ENCODE results near the gene COL17A1. TPM values are rescaled to one million over a fixed set of nuclear protein-coding genes. Genes with fewer than 3 reads are reported as not detected.

The COL17A1 gene
- total RNA-seq, 1 donor from 2014 or later: 0.03 TPM

DNA sequence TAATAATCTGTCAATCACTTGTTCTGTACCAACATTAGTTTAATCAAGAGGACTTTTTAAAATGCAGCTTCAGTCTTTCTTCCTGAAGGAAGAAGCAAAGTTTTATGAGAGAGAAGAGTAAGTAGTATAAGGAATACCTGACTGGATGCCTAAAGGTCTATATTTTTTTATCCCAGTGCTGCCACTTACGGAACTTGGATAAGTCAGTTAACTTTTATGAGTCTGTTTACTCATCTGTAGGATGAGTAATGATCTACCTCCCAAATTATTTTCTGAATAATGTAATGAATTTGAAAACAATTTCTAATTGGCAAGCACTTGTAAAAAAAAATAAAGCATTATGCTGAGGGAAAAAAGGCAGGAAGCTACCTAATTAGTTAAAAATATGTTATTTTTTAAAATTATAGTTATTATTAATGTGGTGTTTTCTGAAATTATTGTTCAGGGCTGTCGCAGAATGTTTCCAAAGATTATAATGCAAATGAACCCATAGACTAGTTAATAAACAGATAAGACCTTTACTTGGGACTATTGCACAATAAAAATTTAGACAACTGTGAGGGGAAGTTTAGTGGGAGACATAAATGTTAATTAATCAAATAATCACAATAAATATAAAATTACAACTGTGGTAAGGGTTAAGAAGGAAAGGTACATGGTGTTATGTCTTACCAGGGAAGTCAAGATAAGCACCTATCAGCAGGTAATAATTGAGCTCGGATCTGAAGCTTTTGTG lies 94.1 kb downstream of the COL17A1 start:
- DNase-seq (ENCODE audit: low read depth): no peak

DNA sequence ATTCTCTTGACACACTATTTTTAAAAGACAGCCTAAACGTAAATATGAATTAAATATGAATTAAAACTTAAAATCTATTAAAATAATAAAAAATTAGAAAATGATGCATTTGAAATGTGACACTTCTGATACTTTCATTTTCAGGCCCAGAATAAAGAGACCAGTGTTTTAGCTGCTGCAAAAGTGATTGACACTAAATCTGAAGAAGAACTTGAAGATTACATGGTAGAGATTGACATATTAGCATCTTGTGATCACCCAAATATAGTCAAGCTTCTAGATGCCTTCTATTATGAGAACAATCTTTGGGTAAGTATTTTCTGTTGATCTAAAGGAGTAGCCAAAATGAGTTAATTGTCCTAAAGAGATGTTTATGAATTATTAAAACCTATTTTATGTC lies 95.1 kb downstream of the COL17A1 start:
- DNase-seq (ENCODE audit: low read depth): no peak

DNA sequence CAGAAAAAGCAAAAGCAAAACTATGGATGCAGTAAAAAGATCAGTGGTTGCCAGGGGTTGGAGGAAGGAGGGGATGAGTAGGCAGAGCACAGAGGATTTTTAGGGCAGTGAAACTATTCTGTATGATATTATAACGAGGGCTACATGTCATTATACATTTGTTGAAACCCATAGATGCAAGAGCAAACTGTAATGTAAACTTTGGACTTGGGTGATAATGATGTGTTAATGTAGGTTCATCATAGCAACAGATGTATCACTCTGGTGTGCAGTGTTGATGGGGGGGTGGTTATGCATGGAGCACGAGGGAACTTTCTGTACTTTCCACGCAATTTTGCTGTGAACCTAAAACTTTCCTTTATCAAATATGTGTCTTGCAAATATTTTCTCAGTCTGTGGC lies 95.6 kb downstream of the COL17A1 start:
- DNase-seq (ENCODE audit: low read depth): no peak

DNA sequence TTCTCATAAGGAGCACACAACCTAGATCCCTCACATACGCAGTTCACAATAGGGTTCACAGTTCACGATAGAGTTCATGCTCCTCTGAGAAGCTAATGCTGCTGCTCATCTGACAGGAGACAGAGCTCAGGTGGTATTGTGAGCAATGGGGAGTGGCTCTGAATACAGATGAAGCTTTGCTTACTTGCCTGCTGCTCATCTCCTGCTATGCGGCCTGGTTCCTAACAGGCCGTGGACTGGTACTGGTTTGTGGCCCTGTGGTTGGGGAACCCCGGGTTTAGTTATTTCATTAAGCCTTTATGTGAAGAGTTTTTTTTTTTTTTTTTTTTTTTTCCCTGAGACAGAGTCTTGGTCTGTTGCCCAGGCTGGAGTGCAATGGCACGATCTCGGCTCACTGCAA lies 99.3 kb downstream of the COL17A1 start:
- DNase-seq (ENCODE audit: low read depth): no peak

DNA sequence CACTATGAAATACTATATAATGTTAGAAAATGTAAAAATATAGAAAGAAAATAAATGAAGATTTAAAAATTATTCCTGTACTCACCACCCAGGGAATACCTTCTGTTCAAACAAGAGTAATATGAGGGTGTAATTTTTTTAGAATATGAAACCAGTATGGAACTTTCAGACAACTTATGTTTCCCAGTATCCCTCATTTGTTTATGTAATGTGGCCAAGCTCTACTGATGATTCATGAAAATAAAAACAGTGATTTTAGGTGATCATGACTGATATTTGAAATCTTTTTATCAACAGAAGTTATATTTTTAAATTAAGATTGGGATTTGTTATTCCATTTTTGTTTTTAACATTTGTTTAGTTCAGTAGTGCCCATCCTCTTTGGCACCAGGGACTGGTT lies 100.0 kb downstream of the COL17A1 start:
- DNase-seq (ENCODE audit: low read depth): no peak

DNA sequence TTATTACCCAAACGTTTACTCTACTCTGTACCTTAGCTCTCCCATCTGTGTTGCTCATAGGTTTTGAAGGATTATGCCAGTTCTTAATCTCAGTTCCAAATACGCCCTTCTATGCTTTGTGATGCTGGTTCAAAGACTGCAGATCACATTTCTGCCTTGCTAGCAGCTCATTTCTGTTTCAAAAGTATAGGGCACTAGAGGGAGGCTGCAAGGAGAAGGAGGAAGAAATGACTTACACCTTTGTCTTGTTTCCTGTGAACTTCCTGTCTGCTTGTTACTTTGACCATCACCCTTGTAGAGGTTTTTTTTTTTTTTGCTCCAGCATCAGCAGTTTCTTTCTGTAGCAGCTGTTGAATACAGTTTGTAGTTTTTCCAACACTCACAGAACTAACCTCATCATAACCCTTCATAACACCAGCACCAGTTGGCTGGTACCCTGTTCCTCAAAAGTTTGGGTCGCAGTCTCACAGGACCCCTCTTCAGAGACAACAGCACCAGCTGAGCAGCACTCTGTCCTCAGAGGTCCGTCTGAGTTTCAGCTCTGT lies 102.2 kb downstream of the COL17A1 start:
- DNase-seq (ENCODE audit: low read depth): peak; percentile 33

DNA sequence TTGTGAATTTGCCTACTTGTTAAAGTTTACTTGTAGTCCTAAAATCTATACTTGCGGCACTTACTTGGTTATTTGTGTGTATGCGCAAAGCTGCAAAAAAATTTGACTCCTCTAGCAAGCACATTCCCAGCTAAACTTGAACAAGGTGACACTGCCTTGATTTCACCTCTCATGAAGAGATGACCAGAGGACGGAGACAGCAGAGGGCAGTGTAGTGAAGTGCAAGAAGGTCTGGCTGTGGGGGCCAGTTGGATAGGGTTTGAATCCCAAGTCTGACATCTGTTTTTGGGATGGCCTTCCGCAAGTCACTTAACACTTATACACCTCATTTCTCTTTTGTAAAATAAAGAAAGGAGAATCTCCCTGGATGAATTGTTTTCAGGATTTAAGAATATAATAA lies 103.0 kb downstream of the COL17A1 start:
- no peak for DNase-seq (ENCODE audit: low read depth)

MicroRNA genes within 50 kb of the gene (microRNA counts, 767-probe panel; counts per million panel counts)
- not detected for microRNA hsa-miR-936

Small RNAs within 50 kb of the gene (microRNA-seq; reads per million reads assigned to microRNA genes)
- not detected for gene MIR936

Other genes with a start within 250 kb of the COL17A1 start
- gene SH3PXD2A, start 230.3 kb downstream of the COL17A1 start, total RNA-seq: 38.8 and 48.5 TPM in 2 replicates
- 51.2 and 77.2 TPM in 2 replicates for gene STN1, start 167.7 kb downstream of the COL17A1 start, total RNA-seq
- gene SLK, start 118.7 kb downstream of the COL17A1 start, total RNA-seq: 54.4 and 57.7 TPM in 2 replicates
- gene SFR1, start 36.3 kb upstream of the COL17A1 start, total RNA-seq: 5.5 and 6.6 TPM in 2 replicates
- gene CFAP43, start 146.5 kb upstream of the COL17A1 start, total RNA-seq: not detected in 2 replicates
- gene GSTO1, start 169.0 kb upstream of the COL17A1 start, total RNA-seq: 53.2 and 58.7 TPM in 2 replicates
- not detected in 2 replicates for gene GSTO2, start 183.3 kb upstream of the COL17A1 start, total RNA-seq